A204.1 (cell line): ENCODE data around the gene GTF2IRD1.
"Not testable (repeated sequence)": the region's sequence is repeated elsewhere in the genome, so short reads cannot be mapped to it uniquely, and the experiment has no call there.

Source experiments
- FAIRE-seq: peaks from 2 replicates; lab custom pipeline; 2012; peaks lifted over from hg19 to GRCh38; lab: Jason Lieb, UNC

GTF2IRD1 gene

DNA sequence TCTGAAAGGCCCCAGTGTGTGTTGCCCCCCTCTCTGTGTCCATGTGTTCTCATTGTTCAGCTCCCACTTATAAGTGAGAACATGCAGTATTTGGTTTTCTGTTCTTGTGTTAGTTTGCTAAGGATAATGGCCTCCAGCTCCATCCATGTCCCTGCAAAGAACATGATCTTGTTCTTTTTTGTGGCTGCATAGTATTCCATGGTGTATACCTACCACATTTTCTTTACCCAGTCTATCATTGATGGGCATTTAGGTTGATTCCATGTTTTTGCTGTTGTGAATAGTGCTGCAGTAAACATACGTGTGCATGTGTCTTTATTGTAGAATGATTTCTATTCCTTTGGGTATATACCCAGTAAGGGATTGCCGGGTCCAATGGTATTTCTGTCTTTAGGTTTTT, 37.8 kb downstream of the GTF2IRD1 start:
- FAIRE-seq, result not testable (repeated sequence)

DNA sequence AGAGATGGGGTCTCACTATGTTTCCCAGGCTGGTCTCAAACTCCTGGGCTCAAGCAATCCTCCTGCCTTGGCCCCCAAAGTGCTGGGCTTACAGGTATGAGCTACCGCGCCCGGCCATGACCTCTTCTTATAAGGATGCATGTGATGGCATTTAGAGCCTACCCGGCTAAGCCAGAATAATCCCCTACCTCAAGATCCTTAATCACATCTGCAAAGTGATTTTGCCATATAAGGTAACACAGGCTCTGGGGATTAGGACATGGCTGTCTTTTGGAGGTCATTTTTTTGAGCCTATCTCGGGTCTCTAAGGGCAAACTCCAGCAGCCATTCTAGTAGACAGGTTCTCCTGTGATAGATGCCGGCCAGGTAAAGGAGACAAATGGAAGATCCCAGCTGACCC, 39.6 kb downstream of the GTF2IRD1 start:
- FAIRE-seq, result no peak

DNA sequence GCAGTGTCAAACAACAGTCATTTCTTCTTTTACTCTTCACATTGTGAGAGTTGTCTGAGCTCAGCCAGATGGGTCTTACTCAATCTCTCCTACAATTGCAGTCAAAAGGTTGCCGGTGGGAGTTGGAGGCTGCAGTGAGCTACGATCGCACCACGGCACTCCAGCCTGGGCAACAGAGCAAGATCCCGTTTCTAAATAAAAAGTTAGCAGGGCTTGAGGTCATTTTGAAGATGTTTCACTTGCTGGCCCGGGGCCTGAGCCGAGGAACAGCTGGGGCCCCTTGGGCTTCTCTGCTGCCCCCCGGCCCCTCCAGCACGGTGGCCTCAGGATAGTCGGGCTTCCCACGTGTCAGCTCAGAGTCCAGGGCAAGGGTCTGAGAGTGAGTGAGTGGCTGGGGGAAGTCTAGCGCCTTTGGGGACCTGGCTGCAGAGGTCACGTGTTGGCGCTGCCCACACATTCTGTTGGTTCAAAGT, 40.4 kb downstream of the GTF2IRD1 start:
- FAIRE-seq, result no peak

- FAIRE-seq, result no peak
These were observed 41.7 kb downstream of the GTF2IRD1 start for GRCh38 chr7:74495112-74496086.

DNA sequence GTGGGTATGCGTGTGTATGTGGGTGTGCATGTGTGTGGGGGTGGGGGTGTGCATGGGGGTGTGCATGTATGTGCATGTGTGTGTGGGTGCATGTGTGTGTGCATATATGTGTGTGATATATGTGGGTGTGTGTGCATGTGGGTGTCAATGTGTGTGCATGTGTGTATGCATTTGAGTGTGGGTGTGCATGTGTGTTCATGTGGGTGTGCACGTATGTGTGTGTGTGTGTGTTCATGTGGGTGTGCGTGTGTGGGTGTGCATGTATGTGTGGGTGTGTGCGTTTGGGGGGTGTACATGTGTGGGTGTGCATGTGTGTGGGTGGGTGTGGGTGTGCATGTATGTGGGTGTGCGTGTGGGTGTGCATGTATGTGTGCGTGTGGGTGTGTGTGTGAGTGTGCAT, 42.6 kb downstream of the GTF2IRD1 start:
- no peak for FAIRE-seq

GRCh38 chr7:74496773-74497172, 43.1 kb downstream of the GTF2IRD1 start:
- not testable (repeated sequence) for FAIRE-seq

DNA sequence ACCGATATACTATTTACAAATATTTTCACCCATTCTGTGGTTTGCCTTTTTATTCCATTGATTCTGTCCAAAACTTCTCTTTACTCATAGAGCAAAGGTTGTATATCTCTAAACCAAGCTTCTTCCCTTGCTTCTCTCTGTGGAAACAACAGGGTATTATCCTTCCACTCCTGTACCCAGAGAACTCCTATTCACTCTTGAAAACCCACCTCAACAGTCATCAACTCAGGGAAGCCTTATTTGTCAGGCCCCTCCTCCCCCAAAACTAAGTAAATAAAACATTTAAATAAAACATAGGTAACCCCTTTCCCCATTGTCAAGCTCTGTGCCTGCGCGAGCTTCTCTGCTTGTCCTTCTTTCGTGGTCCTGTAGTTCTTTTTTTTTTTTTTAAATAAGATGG, 44.6 kb downstream of the GTF2IRD1 start:
- no peak for FAIRE-seq

DNA sequence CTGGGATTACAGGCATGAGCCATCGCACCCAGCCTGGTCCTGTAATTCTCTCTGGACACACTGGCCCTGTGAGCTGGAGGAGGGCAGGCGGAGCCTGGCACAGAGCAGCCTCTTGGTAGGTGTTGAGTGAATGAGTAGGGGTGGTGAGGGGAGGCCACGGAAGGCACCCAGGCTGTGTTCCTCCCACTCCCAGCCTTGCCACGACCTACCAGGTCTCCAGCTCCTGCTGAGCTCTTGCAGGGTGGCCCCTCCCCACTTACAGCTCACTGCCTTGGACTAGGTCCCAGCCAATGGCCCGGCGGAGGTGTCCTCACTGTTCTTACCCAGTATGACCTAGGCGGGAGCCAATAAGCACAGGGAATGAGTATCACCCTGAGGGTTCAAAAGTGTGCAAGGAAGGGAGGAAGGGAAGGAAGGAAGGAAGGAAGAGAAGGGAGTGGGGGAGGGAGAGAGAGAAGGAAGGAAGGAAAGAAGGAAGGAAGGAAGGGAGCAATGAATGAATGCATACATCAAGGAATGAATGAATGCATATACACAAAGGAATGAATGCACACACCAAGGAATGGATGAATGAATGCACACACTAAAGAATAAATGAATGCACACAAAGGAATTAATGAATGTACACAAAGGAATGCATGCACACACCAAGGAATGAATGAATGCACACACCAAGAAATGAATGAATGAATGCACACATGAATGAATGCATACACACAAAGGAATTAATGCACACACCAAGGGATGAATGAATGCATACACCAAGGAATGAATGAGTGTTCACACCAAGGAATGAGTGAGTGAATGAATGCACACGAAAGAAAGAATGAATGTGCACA, 45.5 kb downstream of the GTF2IRD1 start:
- FAIRE-seq, result no peak

DNA sequence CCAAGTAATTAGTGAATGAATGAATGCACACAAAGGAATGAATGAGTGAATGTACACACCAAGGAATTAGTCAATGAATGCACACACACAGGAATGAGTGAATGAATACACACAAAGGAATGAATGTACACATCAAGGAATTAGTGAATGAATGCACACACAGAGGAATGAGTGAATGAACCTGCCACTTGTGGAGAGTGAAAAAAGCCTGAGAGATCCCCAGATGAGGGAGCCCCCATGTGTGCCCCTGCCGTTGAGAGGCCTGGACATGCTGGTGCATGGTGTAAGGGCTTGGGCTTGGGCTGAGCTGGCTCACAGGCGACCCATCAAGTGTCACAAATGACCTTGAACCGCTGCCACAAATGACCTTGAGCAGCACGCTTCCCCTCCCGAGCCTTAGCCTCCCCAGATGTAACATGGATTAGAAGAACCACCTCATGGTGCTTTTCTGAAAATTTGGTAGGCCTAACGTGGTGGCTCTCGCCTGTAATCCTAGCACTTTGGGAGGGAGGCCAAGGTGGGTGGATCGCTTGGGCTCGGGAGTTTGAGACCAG, 46.2 kb downstream of the GTF2IRD1 start:
- FAIRE-seq, result no peak

DNA sequence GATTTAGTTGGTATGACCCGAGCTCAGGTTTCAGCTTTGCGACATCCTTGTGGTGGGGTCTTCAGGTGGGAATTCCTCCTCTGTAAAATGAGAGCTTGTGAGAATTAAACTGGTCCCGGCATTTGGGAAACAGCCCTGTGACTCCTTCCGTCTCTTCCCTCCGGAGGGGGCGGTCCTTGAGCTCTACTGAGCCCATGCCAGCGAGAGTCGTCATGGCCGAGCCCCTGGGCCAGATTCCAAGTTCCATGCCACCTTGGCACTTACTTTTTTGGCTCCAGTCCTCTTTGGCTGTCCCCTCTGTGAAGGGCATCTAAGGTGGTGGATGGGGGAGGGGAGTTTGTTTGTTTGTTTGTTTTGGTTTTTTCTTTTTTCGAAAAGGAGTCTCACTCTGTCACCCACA, 47.6 kb downstream of the GTF2IRD1 start:
- FAIRE-seq, result no peak

GRCh38 chr7:74502216-74502891, 48.6 kb downstream of the GTF2IRD1 start:
- FAIRE-seq, result no peak

DNA sequence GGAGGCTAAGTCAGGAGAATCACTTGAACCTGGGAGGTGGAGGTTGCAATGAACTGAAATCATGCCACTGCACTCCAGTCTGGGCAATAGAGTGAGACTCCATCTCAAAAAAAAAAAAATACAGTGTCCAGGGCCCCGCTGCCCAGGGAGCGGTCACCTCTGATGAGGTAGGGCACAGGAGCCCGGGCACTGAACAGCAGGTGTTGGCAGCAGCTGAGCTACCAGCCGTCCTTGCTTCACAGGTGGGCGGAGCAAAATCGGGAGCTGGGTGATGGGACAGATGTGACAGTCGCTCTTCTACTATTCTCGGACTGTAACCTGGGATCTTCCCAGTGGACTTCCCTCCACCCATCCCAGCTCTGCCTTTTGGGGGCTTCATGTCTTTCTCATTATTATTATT, 49.4 kb downstream of the GTF2IRD1 start:
- FAIRE-seq, result no peak

DNA sequence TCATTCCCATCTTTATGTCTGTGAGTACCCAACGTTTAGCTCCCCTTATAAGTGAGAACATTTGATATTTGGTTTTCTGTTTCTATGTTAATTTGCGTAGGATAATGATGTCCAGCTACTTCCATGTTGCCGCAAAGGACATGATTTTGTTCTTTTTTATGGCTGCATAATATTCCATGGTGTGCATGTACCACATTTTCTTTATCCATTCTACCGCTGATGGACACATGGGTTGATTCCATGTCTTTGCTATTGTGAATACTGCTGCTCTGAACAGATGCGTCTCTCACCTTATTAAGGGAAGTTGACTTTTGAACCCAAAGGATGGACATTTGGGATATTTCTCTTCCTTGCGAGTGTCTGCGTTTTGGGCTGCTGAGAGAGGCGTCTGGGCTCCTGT, 50.2 kb downstream of the GTF2IRD1 start:
- no peak for FAIRE-seq

- FAIRE-seq, result no peak
These were observed 52.0 kb downstream of the GTF2IRD1 start for GRCh38 chr7:74505471-74506324.

DNA sequence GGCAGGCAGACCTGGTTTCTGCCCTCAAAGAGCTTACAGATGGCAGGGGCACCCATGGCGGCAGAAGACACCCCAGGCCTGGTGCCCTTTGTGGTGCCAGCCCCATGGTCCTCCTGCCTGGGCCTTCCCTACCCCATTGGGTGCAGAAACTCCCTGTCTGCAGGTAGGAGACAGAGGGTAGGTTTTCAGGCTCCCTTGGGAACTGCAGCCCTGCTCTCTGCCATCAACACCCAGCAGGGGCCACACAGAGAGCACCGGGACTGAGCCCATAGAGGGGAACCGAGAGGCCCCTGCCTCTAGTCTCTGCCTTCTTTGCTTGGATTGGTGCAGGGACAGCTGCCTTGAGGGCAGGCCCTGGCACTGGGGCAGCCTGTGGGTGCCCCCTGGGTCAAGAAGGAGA, 52.6 kb downstream of the GTF2IRD1 start:
- no peak for FAIRE-seq

DNA sequence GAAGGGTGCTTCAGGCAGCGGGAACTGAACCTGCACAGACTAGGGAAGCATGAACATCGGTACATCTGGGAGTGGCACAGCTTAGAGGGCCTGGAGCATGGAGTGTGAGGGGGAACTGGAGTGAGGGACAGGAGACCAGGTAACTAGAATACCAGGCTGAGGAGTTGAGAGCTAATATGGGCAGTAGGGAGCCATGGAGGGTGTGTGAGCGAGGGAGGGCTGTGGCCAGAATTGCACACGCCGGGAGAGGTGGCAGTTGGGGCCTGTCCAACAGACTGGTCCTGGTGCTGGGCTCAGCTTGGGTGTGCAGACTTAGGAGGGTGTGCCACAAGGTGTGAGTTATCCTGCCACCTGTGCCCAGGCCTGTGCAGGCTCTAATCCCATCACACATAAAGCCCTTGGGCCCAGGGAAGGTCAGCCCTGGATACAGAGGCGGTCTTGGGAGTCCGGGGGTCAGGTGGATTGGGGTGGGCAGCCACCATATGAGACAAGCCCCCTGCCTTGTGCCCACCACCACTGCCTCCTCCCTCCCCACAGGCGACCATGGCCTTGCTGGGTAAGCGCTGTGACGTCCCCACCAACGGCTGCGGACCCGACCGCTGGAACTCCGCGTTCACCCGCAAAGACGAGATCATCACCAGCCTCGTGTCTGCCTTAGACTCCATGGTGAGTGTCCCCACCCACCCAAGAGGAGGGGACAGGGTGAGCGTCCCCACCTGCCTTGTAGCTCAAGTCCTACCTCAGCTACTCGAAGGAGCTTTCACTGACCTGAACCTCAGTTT, 54.0 kb downstream of the GTF2IRD1 start:
- FAIRE-seq, result no peak

DNA sequence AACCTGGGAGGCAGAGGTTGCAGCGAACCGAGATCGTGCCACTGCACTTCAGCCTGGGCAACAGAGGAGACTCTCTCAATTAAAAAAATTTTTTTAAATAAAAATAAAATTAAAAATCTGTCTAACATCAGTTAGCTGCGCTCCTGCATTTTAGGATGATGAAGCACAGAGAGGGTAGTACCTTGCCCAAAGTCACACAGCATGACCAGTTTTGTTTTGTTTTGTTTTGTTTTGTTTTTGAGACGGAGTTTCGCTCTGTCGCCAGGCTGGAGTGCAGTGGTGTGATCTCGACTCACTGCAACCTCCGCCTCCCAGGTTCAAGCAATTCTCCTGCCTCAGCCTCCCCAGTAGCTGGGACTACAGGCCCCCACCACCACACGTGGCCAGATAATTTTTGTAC, 55.7 kb downstream of the GTF2IRD1 start:
- FAIRE-seq, result not testable (repeated sequence)

DNA sequence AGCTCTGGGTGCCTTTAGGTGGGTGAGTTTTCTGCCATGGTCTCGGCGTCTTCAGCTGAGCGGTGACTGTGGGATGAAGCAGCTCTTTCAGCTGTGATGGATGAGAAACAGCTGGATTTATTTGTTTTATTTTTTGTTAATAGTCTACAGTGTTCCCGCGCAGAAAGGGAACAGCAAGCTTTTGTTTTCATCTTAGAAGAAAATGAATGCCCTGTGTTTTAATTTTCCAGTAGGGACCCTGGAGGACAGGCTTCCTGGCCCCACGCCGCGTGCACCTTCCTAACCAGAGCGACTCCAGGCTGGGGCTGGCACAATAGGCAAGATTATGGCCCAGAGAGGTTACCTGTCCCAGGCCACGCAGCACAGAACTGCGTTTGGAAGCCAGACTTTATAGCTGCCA, 57.6 kb downstream of the GTF2IRD1 start:
- no peak for FAIRE-seq

GRCh38 chr7:74512762-74513161, 59.1 kb downstream of the GTF2IRD1 start:
- FAIRE-seq, result no peak

DNA sequence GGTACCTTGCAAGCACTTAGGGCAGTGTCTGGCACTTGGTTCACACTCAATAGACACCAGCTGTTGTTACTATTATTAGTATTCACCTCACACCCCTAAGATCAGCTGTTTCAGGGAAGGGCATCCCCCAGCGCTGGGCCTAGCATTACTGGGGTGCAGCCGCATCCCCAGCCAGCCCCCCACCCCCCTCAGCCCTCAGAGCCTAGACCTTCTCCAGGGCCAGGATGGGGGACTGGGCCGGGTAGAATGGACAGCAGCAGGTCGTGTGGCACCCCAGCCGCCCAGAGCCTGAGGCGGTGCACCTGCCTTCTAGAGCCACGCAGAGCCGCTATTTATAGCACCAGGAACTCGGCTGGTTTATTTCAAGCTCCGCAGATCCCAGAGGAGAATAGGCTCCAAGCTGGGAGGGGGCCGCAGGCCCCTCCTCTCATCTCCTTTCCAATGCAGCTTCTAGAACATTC, 60.5 kb downstream of the GTF2IRD1 start:
- no peak for FAIRE-seq
